ENCODE results near the gene IGFLR1. TPM values are rescaled to one million over a fixed set of nuclear protein-coding genes. Genes with fewer than 3 reads are reported as not detected.

IGFLR1 gene
- total RNA-seq, 1 donor from 2014 or later: 16.9 TPM

DNA sequence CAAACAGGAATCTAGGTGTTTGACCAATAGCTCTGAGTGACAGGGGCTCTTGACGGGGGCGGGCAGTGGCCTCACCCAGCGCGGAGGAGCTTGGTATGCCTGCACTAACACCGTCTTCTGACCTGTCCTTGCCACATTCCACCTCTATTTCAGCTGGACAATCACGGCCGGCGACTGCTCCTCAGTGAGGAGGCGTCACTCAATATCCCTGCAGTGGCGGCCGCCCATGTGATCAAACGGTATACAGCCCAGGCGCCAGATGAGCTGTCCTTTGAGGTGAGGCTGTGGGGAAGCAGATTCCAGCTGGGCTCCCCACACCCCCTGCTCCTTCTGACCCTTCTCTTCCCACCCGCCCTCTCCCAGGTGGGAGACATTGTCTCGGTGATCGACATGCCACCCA lies 37.8 kb upstream of the IGFLR1 start:
- Histone ChIP-seq H3K9me3 (no peaks in the 10 kb centered on the region), H3K4me3 (no peak overlapping the region), H3K4me1 (no peaks in the 10 kb centered on the region), H3K36me3 (no peaks in the 10 kb centered on the region), H3K27me3 (no peaks in the 10 kb centered on the region), H3K27ac (no peak overlapping the region)
- TF ChIP-seq, protein P1, sequence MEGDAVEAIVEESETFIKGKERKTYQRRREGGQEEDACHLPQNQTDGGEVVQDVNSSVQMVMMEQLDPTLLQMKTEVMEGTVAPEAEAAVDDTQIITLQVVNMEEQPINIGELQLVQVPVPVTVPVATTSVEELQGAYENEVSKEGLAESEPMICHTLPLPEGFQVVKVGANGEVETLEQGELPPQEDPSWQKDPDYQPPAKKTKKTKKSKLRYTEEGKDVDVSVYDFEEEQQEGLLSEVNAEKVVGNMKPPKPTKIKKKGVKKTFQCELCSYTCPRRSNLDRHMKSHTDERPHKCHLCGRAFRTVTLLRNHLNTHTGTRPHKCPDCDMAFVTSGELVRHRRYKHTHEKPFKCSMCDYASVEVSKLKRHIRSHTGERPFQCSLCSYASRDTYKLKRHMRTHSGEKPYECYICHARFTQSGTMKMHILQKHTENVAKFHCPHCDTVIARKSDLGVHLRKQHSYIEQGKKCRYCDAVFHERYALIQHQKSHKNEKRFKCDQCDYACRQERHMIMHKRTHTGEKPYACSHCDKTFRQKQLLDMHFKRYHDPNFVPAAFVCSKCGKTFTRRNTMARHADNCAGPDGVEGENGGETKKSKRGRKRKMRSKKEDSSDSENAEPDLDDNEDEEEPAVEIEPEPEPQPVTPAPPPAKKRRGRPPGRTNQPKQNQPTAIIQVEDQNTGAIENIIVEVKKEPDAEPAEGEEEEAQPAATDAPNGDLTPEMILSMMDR (IDR thresholded peaks at IDR 0.05): no peak
- ATAC-seq: no peak
- intact Hi-C loops (cut with DNase I): no loop called here
- DNase-seq: no peak

DNA sequence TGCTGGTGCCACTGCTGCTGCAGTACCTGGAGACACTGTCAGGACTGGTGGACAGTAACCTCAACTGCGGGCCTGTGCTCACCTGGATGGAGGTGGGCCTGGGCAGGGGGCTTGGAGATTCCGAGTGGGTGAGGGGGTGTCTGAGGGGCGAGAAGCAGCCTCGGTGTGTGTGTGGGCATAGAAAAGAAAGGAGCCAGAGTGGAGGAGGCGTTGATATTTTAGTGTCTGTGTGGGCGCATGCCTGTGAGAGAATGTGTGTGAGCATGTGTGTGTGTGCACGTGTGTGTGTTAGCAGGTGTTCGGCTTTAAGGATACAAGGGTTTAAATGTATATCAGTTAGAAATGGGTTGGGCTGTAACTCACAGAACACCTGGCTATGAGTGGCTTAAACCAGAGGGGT lies 36.8 kb upstream of the IGFLR1 start:
- Histone ChIP-seq H3K36me3 (no peaks in the 10 kb centered on the region), H3K4me3 (no peak overlapping the region), H3K9me3 (no peaks in the 10 kb centered on the region), H3K27ac (no peak overlapping the region), H3K4me1 (peaks cover 4% of the 10 kb centered on the region), H3K27me3 (no peaks in the 10 kb centered on the region)
- no peak for DNase-seq
- no peak for ATAC-seq
- intact Hi-C loops (cut with DNase I): no loop called here
- TF ChIP-seq, protein P1 (IDR thresholded peaks at IDR 0.05): no peak

DNA sequence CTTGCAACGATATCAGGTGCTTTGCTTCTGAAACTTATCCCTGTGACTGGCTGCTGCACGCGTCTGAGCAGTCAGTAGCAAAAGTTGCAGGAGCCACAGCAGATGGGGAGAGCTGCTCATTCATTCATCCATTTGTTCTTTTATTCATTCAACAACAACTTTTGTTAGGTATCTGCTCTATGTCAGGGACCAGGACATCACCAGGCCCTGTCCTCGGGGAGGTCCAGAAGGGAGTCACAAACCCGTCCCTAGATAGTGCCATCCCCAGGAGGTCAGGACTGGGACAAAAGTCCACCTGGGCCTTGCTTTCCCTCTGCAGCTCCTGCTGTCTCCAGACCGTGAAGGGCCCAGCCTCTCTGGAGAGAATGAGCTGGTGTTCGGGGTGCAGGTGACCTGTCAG lies 35.7 kb upstream of the IGFLR1 start:
- intact Hi-C loops (cut with DNase I): no loop called here
- ATAC-seq: no peak

DNA sequence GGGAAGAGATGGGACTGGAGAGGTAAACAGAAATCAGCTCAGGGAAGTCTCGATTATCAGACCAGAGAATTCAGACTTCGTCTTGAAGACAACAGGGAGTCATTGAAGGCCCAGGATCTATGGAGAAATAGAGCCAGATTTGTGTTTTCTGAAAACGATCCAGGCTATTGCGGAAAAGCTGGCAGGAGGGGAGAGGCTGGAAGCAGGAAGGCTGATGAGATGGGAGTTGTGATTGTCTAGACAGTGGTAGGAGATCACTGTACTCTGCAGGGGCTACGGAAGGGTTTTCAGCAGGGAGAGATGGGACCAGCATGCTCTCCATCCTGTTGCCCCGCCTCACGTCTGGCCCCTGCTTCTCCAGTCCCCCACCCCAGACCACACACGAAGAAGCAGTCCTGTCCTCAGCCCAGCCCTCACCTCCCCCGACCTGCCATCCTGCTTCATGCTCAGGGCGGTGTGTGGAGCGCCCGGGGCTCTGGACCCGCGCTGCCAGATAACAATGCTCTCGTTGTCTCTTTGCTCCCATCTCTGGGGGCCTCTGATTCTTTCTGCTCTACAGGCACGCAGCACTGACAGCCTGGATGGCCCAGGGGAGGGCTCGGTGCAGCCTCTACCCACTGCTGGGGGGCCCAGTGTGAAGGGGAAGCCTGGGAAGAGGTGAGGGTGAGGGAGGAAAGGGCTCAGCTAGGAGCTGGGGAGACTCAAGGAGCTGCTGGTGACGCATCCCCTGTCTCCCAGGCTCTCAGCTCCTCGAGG lies 35.0 kb upstream of the IGFLR1 start:
- H3K36me3 ChIP-seq: no peaks in the 10 kb centered on the region
- H3K4me3 ChIP-seq: no peak overlapping the region
- intact Hi-C loops (cut with DNase I): no loop called here
- ATAC-seq (no peak), DNase-seq (no peak)
- H3K9me3 ChIP-seq: no peaks in the 10 kb centered on the region
- H3K27me3 ChIP-seq: no peaks in the 10 kb centered on the region
- H3K4me1 ChIP-seq: peaks cover 4% of the 10 kb centered on the region
- no peak overlapping the region for H3K27ac ChIP-seq
- TF ChIP-seq, protein P1 (IDR thresholded peaks at IDR 0.05): no peak

More for the DNA sequence above, 35.7 kb upstream of the IGFLR1 start:
- no peaks in the 10 kb centered on the region for H3K9me3 ChIP-seq
- no peak for DNase-seq
- no peak overlapping the region for H3K27ac ChIP-seq
- H3K36me3 ChIP-seq: no peaks in the 10 kb centered on the region
- H3K4me3 ChIP-seq: no peak overlapping the region
- no peaks in the 10 kb centered on the region for H3K27me3 ChIP-seq
- H3K4me1 ChIP-seq: peaks cover 4% of the 10 kb centered on the region
- TF ChIP-seq, protein P1 (IDR thresholded peaks at IDR 0.05): no peak

DNA sequence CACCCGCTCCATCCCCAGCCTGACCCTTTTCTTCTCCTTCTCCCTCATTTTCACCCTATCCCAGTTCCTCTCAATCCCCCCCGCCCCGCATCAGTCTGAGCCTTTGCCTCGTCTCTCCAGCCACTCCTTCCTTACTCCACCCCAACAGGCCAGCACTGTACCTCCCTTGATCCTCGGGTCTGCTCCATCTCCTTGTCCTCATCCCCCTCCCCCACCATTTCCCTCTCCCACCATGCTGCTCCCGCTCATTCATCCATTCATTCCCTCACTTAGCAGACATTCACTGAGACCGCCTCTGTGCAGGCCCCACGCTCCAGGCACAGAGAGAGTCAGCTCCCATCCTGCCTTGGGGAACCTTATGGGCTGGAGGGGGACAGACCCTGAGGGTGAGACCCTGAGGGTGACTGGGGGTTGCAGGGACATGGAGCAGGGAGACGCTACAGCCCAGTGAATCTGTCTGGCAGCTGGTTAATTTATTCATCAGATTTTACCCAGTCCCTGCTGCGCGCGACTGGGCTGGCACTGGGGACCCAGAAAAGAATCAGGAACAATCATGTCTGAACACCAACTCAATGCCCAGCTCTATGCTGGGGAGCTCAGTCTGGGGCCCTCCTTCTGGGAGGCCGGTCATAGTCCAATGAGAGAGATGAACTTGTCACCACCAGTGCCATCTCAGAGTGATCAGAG lies 34.0 kb upstream of the IGFLR1 start:
- DNase-seq: no peak
- Histone ChIP-seq H3K27ac (no peak overlapping the region), H3K9me3 (no peaks in the 10 kb centered on the region), H3K4me1 (peaks cover 4% of the 10 kb centered on the region), H3K4me3 (peak overlapping the region; percentile 80), H3K27me3 (no peaks in the 10 kb centered on the region), H3K36me3 (no peaks in the 10 kb centered on the region)
- no peak for ATAC-seq
- intact Hi-C loops (cut with DNase I): no loop called here
- TF ChIP-seq, protein P1 (IDR thresholded peaks at IDR 0.05): no peak

Data from upper lobe of right lung (tissue), 1 donor.